Measurements from ENCODE around the gene TGFBR2.
"Not testable (repeated sequence)": the region's sequence is repeated elsewhere in the genome, so short reads cannot be mapped to it uniquely, and the experiment has no call there.

TGFBR2 gene

GRCh38 chr3:30620402-30621360, 14.3 kb downstream of the TGFBR2 start:
- no peak overlapping the region for H3K4me3 ChIP-seq (ENCODE audit: low read depth, low read length)
- TF ChIP-seq CTCF (IDR thresholded peaks at IDR 0.05; ENCODE audit: low read depth, low read length): no peak

- no peak for TF ChIP-seq CTCF (IDR thresholded peaks at IDR 0.05; ENCODE audit: low read depth, low read length)
- no peak overlapping the region for H3K4me3 ChIP-seq (ENCODE audit: low read depth, low read length)
Measured at GRCh38 chr3:30621576-30621975, 15.2 kb downstream of the TGFBR2 start.

GRCh38 chr3:30622047-30622545, 15.7 kb downstream of the TGFBR2 start:
- no peak overlapping the region for H3K4me3 ChIP-seq (ENCODE audit: low read depth, low read length)

GRCh38 chr3:30622790-30623189, 16.4 kb downstream of the TGFBR2 start:
- TF ChIP-seq CTCF (IDR thresholded peaks at IDR 0.05; ENCODE audit: low read depth, low read length): no peak
- H3K4me3 ChIP-seq (ENCODE audit: low read depth, low read length): no peak overlapping the region

More at GRCh38 chr3:30622047-30622545, 15.7 kb downstream of the TGFBR2 start:
- TF ChIP-seq CTCF (IDR thresholded peaks at IDR 0.05; ENCODE audit: low read depth, low read length): no peak

- no peak for TF ChIP-seq CTCF (IDR thresholded peaks at IDR 0.05; ENCODE audit: low read depth, low read length)
- no peak overlapping the region for H3K4me3 ChIP-seq (ENCODE audit: low read depth, low read length)
Measured at GRCh38 chr3:30623351-30623750, 16.9 kb downstream of the TGFBR2 start.

GRCh38 chr3:30624480-30624879, 18.1 kb downstream of the TGFBR2 start:
- H3K4me3 ChIP-seq (ENCODE audit: low read depth, low read length): not testable (repeated sequence)

GRCh38 chr3:30625541-30626438, 19.4 kb downstream of the TGFBR2 start:
- no peak overlapping the region for H3K4me3 ChIP-seq (ENCODE audit: low read depth, low read length)
- TF ChIP-seq CTCF (IDR thresholded peaks at IDR 0.05; ENCODE audit: low read depth, low read length): no peak
